Astrocyte (in vitro differentiated cells and primary cell): Measurements from ENCODE around the gene COQ10A. TPM values are rescaled to one million over a fixed set of nuclear protein-coding genes. Genes with fewer than 3 reads are reported as not detected.

Experiments used
- DNase-seq: peaks from one replicate; pipeline ENCODE4 v3.0.0-alpha.2; 2010; ENCODE audit warnings: low read depth
- FAIRE-seq: peaks from 2 replicates; lab custom pipeline; 2011; peaks lifted over from hg19 to GRCh38; lab: Jason Lieb, UNC
- H2AFZ ChIP-seq: 2 replicates; pipeline ENCODE4 v1.6.0; 2012; ENCODE audit warnings: low read depth, low read length, inconsistent platforms
- H3K27ac ChIP-seq: 2 replicates; pipeline ENCODE4 v1.5.1; 2011; ENCODE audit warnings: low read depth, low read length, inconsistent platforms
- H3K27me3 ChIP-seq: 2 replicates; pipeline ENCODE4 v1.6.0; 2011; ENCODE audit warnings: low read length, inconsistent platforms; ENCODE audit not compliant: insufficient read depth
- H3K36me3 ChIP-seq: 2 replicates; pipeline ENCODE4 v1.5.1; 2011; ENCODE audit warnings: low read length, inconsistent platforms; ENCODE audit not compliant: insufficient read depth
- H3K4me1 ChIP-seq: 2 replicates; pipeline ENCODE4 v1.5.1; 2011; ENCODE audit warnings: low read length, inconsistent platforms; ENCODE audit not compliant: insufficient read depth
- H3K4me2 ChIP-seq: 2 replicates; pipeline ENCODE4 v1.6.0; 2012; ENCODE audit warnings: low read length, inconsistent platforms
- H3K4me3 ChIP-seq: 2 replicates; pipeline ENCODE4 v1.5.1; 2011; ENCODE audit warnings: low read depth, mild to moderate bottlenecking, low read length, inconsistent platforms; ENCODE audit not compliant: insufficient read depth
- H3K79me2 ChIP-seq: 2 replicates; pipeline ENCODE4 v1.6.0; 2012; ENCODE audit warnings: mild to moderate bottlenecking, low read length, inconsistent platforms; ENCODE audit not compliant: insufficient read depth
- H3K9ac ChIP-seq: 2 replicates; pipeline ENCODE4 v1.6.0; 2012; ENCODE audit warnings: mild to moderate bottlenecking, low read length, inconsistent platforms
- H3K9me3 ChIP-seq: 2 replicates; pipeline ENCODE4 v1.5.1; 2012; ENCODE audit warnings: low read depth, mild to moderate bottlenecking, low read length, inconsistent platforms; ENCODE audit not compliant: insufficient read depth
- H4K20me1 ChIP-seq: 2 replicates; pipeline ENCODE4 v1.6.0; 2012; ENCODE audit warnings: low read length, inconsistent platforms; ENCODE audit not compliant: insufficient read depth
- H3K27ac Mint-ChIP-seq: one replicate; pipeline ENCODE4 v1.8.0; 2021; ENCODE audit warnings: mild to moderate bottlenecking, mixed read lengths; ENCODE audit not compliant: unreplicated experiment
- H3K27me3 Mint-ChIP-seq: one replicate; pipeline ENCODE4 v1.8.0; 2021; ENCODE audit warnings: low read depth, mixed read lengths; ENCODE audit not compliant: unreplicated experiment
- H3K36me3 Mint-ChIP-seq: one replicate; pipeline ENCODE4 v1.8.0; 2021; ENCODE audit warnings: low read depth, mixed read lengths; ENCODE audit not compliant: unreplicated experiment
- H3K4me1 Mint-ChIP-seq: one replicate; pipeline ENCODE4 v1.8.0; 2021; ENCODE audit warnings: low read depth, mixed read lengths; ENCODE audit not compliant: unreplicated experiment
- H3K4me3 Mint-ChIP-seq: one replicate; pipeline ENCODE4 v1.8.0; 2021; ENCODE audit warnings: mild to moderate bottlenecking, moderate library complexity, mixed read lengths; ENCODE audit not compliant: unreplicated experiment
- H3K9me3 Mint-ChIP-seq: one replicate; pipeline ENCODE4 v1.8.0; 2021; ENCODE audit warnings: mild to moderate bottlenecking, mixed read lengths; ENCODE audit not compliant: unreplicated experiment
- EZH2 ChIP-seq: IDR thresholded peaks from 2 replicates; pipeline ENCODE4 v1.6.1; 2012; ENCODE audit warnings: mild to moderate bottlenecking, low read length, inconsistent platforms; ENCODE audit not compliant: insufficient read depth
- total RNA-seq: library from RNA; stranded (reverse); gene quantifications from 2 replicates; pipeline ENCODE4 v1.2.1, GENCODE V29; 2021
- TF ChIP-seq, protein P1 (sequence below): IDR thresholded peaks from 2 replicates; pipeline ENCODE4 v1.5.1; 2011; ENCODE audit warnings: low read depth, mild to moderate bottlenecking, inconsistent platforms, low read length, moderate library complexity; ENCODE audit not compliant: insufficient read depth

The COQ10A gene
- total RNA-seq, 1 donor from 2014 or later, result 9.3 TPM

DNA sequence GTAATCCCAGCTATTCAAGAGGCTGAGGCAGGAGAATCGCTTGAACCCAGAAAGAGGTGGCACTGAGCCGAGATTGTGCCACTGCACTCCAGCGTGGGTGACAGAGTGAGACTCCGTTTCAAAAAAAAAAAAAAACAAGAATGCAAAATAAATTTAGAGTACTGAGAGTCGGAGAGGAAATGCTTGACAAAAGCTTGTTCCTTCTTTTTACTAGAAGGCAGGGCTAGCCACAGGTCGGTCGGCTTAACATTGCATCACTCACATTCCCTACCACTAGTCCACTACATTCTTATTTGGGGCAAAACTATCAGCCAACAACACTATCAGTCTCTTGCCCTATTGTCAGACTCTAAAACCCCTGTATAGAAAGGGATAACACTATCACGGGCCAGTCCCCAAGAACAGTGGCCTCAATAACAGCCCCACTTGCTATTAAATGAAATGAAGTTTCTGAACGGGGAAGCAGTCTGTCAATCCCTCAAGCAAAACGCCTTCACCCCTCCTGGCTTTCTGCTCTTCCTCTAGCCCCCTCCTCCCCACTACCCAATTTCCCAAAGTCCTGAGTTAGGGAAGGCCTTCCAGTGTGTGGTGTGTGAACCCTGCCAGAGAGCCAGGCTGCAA is 46.0 kb upstream of the COQ10A start:
- TF ChIP-seq, protein P1, sequence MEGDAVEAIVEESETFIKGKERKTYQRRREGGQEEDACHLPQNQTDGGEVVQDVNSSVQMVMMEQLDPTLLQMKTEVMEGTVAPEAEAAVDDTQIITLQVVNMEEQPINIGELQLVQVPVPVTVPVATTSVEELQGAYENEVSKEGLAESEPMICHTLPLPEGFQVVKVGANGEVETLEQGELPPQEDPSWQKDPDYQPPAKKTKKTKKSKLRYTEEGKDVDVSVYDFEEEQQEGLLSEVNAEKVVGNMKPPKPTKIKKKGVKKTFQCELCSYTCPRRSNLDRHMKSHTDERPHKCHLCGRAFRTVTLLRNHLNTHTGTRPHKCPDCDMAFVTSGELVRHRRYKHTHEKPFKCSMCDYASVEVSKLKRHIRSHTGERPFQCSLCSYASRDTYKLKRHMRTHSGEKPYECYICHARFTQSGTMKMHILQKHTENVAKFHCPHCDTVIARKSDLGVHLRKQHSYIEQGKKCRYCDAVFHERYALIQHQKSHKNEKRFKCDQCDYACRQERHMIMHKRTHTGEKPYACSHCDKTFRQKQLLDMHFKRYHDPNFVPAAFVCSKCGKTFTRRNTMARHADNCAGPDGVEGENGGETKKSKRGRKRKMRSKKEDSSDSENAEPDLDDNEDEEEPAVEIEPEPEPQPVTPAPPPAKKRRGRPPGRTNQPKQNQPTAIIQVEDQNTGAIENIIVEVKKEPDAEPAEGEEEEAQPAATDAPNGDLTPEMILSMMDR, result no peak
- TF ChIP-seq EZH2, result no peak
- peaks cover 5% of the 10 kb centered on the region for H3K36me3 Mint-ChIP-seq
- H3K9ac ChIP-seq, result peak overlapping the region; percentile 94
- H3K9me3 ChIP-seq, result no peaks in the 10 kb centered on the region
- peak overlapping the region; percentile 81 for H3K4me3 ChIP-seq
- H3K4me3 Mint-ChIP-seq, result peak overlapping the region; percentile 97
- H3K27ac Mint-ChIP-seq, result peak overlapping the region; percentile 99
- H3K4me1 ChIP-seq, result peaks cover 19% of the 10 kb centered on the region
- no peaks in the 10 kb centered on the region for H3K36me3 ChIP-seq
- H2AFZ ChIP-seq, result peak overlapping the region; percentile 85
- peaks cover 8% of the 10 kb centered on the region for H4K20me1 ChIP-seq
- peaks cover 12% of the 10 kb centered on the region for H3K4me1 Mint-ChIP-seq
- H3K4me2 ChIP-seq, result peak overlapping the region; percentile 92
- no peaks in the 10 kb centered on the region for H3K27me3 Mint-ChIP-seq
- H3K27ac ChIP-seq, result peak overlapping the region; percentile 92
- FAIRE-seq (no peak), DNase-seq (peak; percentile 50)
- H3K9me3 Mint-ChIP-seq, result no peaks in the 10 kb centered on the region
- peaks cover 47% of the 10 kb centered on the region for H3K79me2 ChIP-seq
- no peaks in the 10 kb centered on the region for H3K27me3 ChIP-seq

DNA sequence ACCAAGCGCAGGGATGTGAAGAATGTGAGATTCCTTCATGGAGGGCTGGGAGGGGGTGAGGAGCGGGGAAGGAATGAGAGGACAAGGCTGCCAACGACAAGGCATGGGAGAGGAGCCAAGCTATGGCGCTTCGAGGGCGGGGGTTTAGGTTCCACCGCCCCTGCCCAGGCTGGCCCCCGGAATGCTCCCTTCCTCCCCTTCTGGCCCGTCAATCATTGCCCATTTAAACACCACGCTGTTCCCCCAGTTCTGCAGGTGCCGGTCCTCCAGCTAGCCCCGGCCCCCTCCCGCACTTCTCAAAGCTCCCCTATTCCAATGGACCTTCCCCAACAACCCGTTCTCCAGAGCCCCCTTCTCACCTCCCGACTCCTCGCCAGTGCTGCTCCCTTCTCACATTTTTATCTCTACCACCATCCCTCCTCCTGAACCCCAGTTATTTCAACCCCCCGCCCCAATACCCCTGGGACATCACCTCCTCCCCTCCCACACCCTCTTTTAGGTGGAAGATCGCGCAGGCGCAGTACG is 45.4 kb upstream of the COQ10A start:
- peaks cover 12% of the 10 kb centered on the region for H3K4me1 Mint-ChIP-seq
- H3K4me3 Mint-ChIP-seq, result peak overlapping the region; percentile 97
- H3K36me3 Mint-ChIP-seq, result peaks cover 5% of the 10 kb centered on the region
- H3K9me3 Mint-ChIP-seq, result no peaks in the 10 kb centered on the region
- no peak for TF ChIP-seq EZH2
- TF ChIP-seq, protein P1, result no peak
- peak overlapping the region; percentile 99 for H3K27ac Mint-ChIP-seq
- H3K27me3 Mint-ChIP-seq, result no peaks in the 10 kb centered on the region
- Histone ChIP-seq H2AFZ (peak overlapping the region; percentile 85), H4K20me1 (peaks cover 7% of the 10 kb centered on the region), H3K27me3 (no peaks in the 10 kb centered on the region), H3K4me2 (peak overlapping the region; percentile 92), H3K4me1 (peaks cover 19% of the 10 kb centered on the region), H3K9me3 (no peaks in the 10 kb centered on the region), H3K79me2 (peaks cover 43% of the 10 kb centered on the region), H3K9ac (peak overlapping the region; percentile 94), H3K36me3 (no peaks in the 10 kb centered on the region), H3K4me3 (peak overlapping the region; percentile 81), H3K27ac (peak overlapping the region; percentile 92)
- FAIRE-seq (no peak), DNase-seq (peak; percentile 82)
